GM18517 (cell line): ENCODE data around the gene TMED7.
A peak's percentile ranks its signal among the peaks of the same experiment; 100 is the strongest.
"Not testable (repeated sequence)": the region's sequence is repeated elsewhere in the genome, so short reads cannot be mapped to it uniquely, and the experiment has no call there.

ENCODE experiments used
- ATAC-seq: cut with Tn5 transposase; IDR thresholded peaks from one replicate; pipeline ENCODE4 v1.9.1; 2021; ENCODE audit warnings: mild to moderate bottlenecking, moderate library complexity; ENCODE audit not compliant: unreplicated experiment

The TMED7 gene

DNA sequence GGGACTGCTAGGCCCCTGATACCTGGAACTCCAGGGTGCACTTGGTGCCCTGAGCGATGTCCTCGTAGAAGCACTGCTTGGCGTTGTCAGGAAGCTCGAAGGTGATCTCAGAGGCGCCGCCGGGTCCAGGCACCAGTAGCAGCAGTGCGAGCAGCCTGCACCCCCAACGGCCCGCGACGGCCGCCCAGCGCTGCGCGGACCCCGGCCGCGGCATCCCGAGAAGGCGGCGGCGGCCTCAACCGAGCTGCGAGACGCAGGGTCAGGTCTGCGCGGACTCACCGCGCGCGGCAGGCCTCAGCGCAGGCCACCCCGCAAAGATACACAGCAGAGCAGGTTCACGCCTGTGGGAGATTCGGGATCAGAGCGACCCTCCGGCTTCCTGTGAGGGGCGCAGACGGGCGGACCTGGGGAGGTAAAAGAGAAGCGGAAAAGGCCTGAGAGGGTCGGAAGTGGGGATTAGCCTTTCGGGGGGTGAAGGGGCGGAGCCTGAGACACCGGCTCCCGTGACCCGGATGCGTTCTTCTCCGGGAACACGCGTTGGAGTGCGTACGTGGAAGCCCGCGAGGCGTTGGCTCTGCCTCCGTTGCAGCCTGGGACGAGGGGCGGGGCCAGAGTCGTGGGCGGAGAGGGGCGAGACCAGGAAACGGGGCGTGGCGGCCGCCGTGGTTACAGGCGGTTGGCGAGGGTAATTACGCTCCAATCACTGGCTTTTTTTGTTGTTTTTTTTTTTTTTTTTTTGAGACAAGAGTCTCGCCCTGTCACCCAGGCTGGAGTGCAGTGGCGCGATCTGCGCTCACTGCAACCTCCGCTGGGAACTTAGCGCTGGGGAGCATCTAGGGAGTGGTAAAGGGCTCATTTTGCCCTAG, at the start of gene TMED7:
TMED7 (minus strand) TSS at position 458 of the 866 bp plus-strand sequence; CDS start at position 214, 244 bp downstream.
- ATAC-seq, result peak; percentile 94

GRCh38 chr5:115674782-115675181, 48.9 kb upstream of the TMED7 start:
- not testable (repeated sequence) for ATAC-seq

DNA sequence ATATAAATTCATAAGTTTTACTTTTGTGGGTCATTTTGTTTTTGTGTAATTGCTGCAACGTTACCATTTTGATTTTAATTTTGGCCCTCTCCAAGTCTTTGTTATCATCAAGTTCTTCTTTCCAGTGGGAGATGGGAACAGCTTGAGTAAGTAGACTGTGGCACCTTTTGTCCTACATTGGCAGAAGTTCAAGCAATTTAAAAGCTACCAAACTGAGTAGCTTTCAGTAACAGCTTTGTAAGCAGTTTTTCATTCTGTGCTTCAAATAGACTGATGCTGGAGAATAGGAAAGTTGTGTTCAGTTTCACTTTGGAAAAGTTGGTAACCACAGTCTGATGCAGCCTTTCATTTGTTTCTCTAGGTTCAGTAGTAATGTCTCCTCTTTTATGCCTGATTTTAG, 47.8 kb upstream of the TMED7 start:
- no peak for ATAC-seq

DNA sequence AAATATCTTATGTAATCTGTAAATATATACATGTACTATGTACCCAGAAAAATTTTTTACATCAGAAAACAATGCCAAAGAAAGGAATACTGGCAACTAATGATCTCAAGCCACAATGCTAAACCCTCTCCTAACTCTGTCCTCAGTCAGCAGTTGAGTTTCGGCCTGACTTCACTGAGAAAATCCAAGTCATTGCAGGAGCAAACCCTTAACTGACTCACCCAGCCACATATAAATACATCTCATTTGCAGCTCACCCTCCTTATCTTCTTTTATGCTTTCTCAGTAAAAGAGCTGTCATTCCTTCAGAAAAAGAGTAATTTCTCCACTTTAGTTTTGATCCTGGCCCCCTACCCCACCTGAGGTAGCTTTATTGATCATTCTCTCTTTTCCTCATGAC, 46.1 kb upstream of the TMED7 start:
- no peak for ATAC-seq

- ATAC-seq, result no peak
Observed at GRCh38 chr5:115666023-115666422, 40.2 kb upstream of the TMED7 start.

GRCh38 chr5:115661563-115661962, 35.7 kb upstream of the TMED7 start:
- no peak for ATAC-seq

- no peak for ATAC-seq
Observed at GRCh38 chr5:115661101-115661500, 35.3 kb upstream of the TMED7 start.

DNA sequence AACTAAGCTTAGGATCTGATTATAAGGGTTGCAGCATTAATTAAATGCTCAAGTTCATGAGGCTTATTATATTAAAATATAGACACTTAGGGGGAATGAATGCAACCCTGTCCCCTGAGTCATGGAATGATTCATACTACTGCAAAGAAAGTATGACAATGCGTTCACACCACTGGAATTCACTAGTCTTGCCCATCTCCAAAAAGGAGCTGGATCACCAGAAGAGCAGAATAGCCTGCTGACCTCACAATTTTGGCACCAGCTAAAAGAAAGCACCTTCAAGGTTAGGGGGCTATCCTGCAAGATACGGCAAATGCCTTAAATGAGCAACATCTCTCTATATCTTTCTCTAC, 32.0 kb upstream of the TMED7 start:
- no peak for ATAC-seq

GRCh38 chr5:115657125-115657880, 31.5 kb upstream of the TMED7 start:
- no peak for ATAC-seq

DNA sequence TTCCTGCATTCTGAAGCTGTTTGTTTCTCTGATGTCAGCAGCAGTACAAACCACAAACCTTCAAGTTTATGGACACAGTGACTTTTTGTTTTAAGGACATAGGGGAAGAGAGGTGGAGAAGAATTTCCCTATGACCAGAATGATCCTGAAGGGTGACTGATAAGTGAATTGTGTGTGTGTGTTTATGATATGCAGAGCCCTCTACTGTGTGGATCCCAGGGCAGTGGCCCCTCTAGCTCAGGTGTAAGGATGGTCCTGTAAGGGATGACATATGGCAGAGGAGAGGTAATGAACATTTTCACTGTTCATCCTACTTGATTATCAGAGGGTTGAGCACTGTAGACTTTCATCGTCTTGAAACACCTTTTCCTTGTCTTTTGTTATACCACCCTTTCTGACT, 30.6 kb upstream of the TMED7 start:
- ATAC-seq, result no peak

DNA sequence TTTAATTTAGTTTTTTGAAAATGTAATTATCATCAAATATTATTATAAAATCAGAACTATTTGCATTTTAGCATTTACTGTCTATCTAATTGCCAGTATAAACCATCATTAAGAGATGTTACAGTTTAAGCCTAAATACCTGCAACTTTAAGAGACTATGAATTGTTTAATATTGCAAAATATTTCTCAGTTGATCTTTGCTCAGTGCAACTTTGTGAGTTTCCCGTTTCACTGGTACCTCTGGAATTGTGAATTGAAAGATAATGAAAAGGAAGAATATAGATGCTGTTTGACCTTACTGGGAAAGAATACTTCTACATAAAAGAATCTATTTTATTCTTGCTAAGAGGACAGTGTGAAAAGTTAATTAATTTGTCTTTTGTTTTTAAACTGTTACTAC, 30.2 kb upstream of the TMED7 start:
- no peak for ATAC-seq

GRCh38 chr5:115649541-115649940, 23.7 kb upstream of the TMED7 start:
- ATAC-seq, result no peak

- no peak for ATAC-seq
Observed at GRCh38 chr5:115648056-115648455, 22.2 kb upstream of the TMED7 start.

- not testable (repeated sequence) for ATAC-seq
Observed at GRCh38 chr5:115645386-115645785, 19.6 kb upstream of the TMED7 start.

GRCh38 chr5:115644046-115644445, 18.2 kb upstream of the TMED7 start:
- ATAC-seq, result no peak

DNA sequence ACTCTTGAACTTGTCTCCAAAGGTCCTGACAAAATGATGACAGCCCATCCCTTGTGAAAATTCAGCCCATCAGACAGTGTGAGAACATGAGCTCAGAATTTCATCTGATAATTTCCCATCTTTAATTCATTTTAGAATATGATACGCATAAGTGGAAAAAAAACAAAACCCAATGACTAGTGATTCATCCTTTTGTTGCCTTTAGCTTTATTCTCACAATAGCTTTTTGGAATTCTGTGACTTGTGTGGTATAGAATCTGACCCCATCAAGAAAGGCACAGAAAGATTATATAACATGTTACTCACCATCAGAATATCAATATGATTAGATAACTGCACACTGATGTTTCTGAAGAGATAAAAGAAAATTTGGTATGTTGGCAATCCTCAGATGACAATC, 16.1 kb upstream of the TMED7 start:
- no peak for ATAC-seq

- no peak for ATAC-seq
Observed at GRCh38 chr5:115640274-115640673, 14.4 kb upstream of the TMED7 start.

- ATAC-seq, result no peak
Observed at GRCh38 chr5:115639377-115639776, 13.5 kb upstream of the TMED7 start.

- ATAC-seq, result no peak
Observed at GRCh38 chr5:115637507-115637906, 11.7 kb upstream of the TMED7 start.

DNA sequence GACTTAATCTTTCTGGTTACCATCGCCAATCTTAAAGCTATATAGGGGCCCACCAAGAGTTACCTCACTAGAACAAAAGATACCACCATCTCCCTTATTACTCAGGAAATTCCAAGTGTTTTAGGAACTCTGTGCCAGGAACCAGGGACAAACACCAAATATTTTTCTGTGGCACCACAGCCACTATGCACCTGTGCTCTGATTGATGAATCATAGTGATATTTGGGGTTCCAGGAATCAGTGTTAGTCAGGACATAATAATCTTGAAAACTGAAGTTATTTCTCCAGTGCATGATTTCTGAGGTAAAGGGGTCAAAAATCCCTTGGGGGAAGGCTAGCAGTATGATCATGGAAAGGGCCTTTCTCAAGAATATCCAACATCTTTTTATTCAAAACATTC, 10.2 kb upstream of the TMED7 start:
- ATAC-seq, result no peak

DNA sequence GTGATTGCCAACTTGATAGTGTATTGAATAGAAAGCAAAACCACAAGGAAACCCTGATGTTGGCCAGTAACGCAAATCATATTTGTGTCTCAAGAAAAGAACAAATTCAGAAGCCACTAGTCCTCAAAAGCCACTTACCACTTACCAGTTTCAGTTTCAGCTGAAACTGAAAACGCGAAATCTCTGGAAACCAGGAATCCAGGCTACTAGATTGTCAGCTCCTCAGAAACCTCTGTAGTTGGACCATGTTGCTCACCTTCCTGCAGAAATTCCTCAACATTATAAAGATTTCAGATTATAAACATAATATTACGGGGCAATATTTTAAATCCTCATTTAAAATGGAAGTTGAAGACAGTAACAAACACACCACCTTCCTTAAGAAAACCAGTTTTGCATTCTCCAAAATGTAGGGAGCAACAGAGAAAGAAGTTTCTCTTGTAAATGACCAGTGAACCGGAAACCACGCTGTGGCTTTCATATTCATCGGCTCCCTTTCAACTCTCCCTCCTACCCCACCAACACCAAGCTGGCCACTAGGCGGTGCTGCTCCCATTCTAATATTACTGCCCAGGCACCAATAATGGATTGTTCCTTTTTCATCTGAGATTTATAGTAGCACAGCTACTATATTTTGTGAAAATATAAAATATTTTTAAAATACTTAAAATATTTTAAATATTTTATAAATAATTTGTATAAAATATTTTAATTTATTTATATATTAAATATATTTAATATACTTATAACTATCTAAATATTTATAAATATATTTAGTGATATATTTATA, 8.7 kb upstream of the TMED7 start:
- ATAC-seq, result peak; percentile 69
